Esophagus muscularis mucosa (tissue), 4 donors: ENCODE data around the gene TTC31. TPM values are rescaled to one million over a fixed set of nuclear protein-coding genes. Genes with fewer than 3 reads are reported as not detected.
A peak's percentile ranks its signal among the peaks of the same experiment; 100 is the strongest.

Experiments
- DNase-seq: peaks from one replicate; pipeline ENCODE4 v3.0.0-alpha.2; 2017; ENCODE audit errors: extremely low spot score
- H3K27ac ChIP-seq, 4 donors: fragments of 200-600 bp; sonication (generic); replicated peaks in 1 of 4; 1 replicate in 3 of 4; 2 replicates in 1 of 4; pipeline ENCODE4 v1.5.1; 2016 to 2019; ENCODE audit warnings: mild to moderate bottlenecking in 1 of 4
- H3K27me3 ChIP-seq, 4 donors: fragments of 200-600 bp; sonication (generic); one replicate each; pipeline versions ENCODE4 v1.5.1 to v1.6.0; 2016 to 2019
- H3K36me3 ChIP-seq, 4 donors: fragments of 200-600 bp; sonication (generic); one replicate each; pipeline ENCODE4 v1.5.1; 2016 to 2019
- H3K4me1 ChIP-seq, 4 donors: fragments of 200-600 bp; sonication (generic); one replicate each; pipeline ENCODE4 v1.5.1; 2016 to 2019
- H3K4me3 ChIP-seq, 4 donors: fragments of 200-600 bp; sonication (generic); 1 replicate in 2 of 4; 2 replicates in 2 of 4; pipeline ENCODE4 v1.5.1; 2016 to 2019; ENCODE audit warnings: mild to moderate bottlenecking in 4 of 4, moderate library complexity in 1 of 4
- H3K9me3 ChIP-seq, 4 donors: fragments of 200-600 bp; sonication (generic); 1 replicate in 3 of 4; 2 replicates in 1 of 4; pipeline ENCODE4 v1.5.1; 2016 to 2019
- CTCF ChIP-seq, 3 experiments: fragments of 200-600 bp in 2 of 3; fragments of 450-650 bp in 1 of 3; sonication (generic) in 2 of 3; IDR thresholded peaks; one replicate each; pipeline ENCODE4 v1.5.1; 2017 to 2019; ENCODE audit warnings: antibody characterized with exemption in 3 of 3, mild to moderate bottlenecking in 2 of 3, moderate library complexity in 1 of 3
- EP300 ChIP-seq: sonication (generic); formaldehyde crosslinking; IDR thresholded peaks from one replicate; pipeline ENCODE4 v1.6.1; 2017; ENCODE audit warnings: antibody characterized with exemption
- POLR2A ChIP-seq: fragments of 450-650 bp; IDR thresholded peaks from one replicate; pipeline ENCODE4 v1.6.1; 2017; ENCODE audit warnings: antibody characterized with exemption, moderate library complexity, mild to moderate bottlenecking, low read depth
- POLR2AphosphoS5 ChIP-seq, 2 donors: sonication (generic); formaldehyde crosslinking; IDR thresholded peaks; one replicate each; pipeline ENCODE4 v1.6.1; 2017; ENCODE audit warnings: antibody characterized with exemption in 2 of 2
- WGBS: methylation state at CpG from one replicate; pipeline ENCODE4 v1.1.5; 2018; 5-methylcytosine and 5-hydroxymethylcytosine counted together
- intact Hi-C: fragments of 100-400 bp; cut with DNase I; formaldehyde crosslinking; loops from one replicate; pipeline ENCODE4 v1.15.1; 2023
- total RNA-seq, 4 donors: library from RNA; depleted of rRNA; stranded (reverse); fragments of >200 nt; gene quantifications; one replicate each; pipeline versions ENCODE4 v1.1.0 to v1.2.1, GENCODE V29; 2016

Gene TTC31
- total RNA-seq, 4 donors from 2014 or later = 17.4 to 23.0 (median 20.6) TPM

- peak; percentile 98 for DNase-seq
- TF ChIP-seq EP300 (no peak), POLR2A (peak; percentile 62), CTCF (IDR thresholded peaks at IDR 0.05) (peak in 1 of 3 experiments; percentile 21), POLR2AphosphoS5 (IDR thresholded peaks at IDR 0.05) (peak; percentile 98)
- no peaks in the 10 kb centered on the region for H3K27me3 ChIP-seq
- H3K36me3 ChIP-seq = peaks cover 9 to 31% (median 27%) of the 10 kb centered on the region in 4 donors
- peak within 1 kb of the TSS; percentile 63 to 89 (median 73) for H3K4me3 ChIP-seq
- intact Hi-C loops = no loop called here
- peaks cover 20 to 28% (median 26%) of the 10 kb centered on the region in 4 donors for H3K4me1 ChIP-seq
- WGBS = under 1% methylated on average over 40 of the region's 66 CpGs
- peak within 1 kb of the TSS; percentile 80 to 90 (median 84) for H3K27ac ChIP-seq
- no peaks in the 10 kb centered on the region for H3K9me3 ChIP-seq
These were observed 10.6 kb upstream of the TTC31 start, which contains the start of gene MRPL53 for GRCh38 chr2:74472086-74472944. MRPL53 (minus strand) TSS chr2:74472680; CDS start chr2:74472660, 20 bp downstream.

GRCh38 chr2:74472945-74473258, 10.0 kb upstream of the TTC31 start:
- H3K4me3 ChIP-seq = peak overlapping the region; percentile 63 to 89 (median 73)
- no peaks in the 10 kb centered on the region for H3K27me3 ChIP-seq
- 12% methylated on average over 7 of the region's 7 CpGs for WGBS
- DNase-seq = no peak
- peak overlapping the region; percentile 80 to 90 (median 84) for H3K27ac ChIP-seq
- H3K36me3 ChIP-seq = peaks cover 9 to 36% (median 30%) of the 10 kb centered on the region in 4 donors
- intact Hi-C loops = no loop called here
- no peaks in the 10 kb centered on the region for H3K9me3 ChIP-seq
- peaks cover 20 to 28% (median 26%) of the 10 kb centered on the region in 4 donors for H3K4me1 ChIP-seq
- TF ChIP-seq POLR2A (no peak), CTCF (IDR thresholded peaks at IDR 0.05) (no peak), POLR2AphosphoS5 (IDR thresholded peaks at IDR 0.05) (no peak), EP300 (no peak)

- no peaks in the 10 kb centered on the region for H3K9me3 ChIP-seq
- peaks cover 15 to 49% (median 39%) of the 10 kb centered on the region in 4 donors for H3K36me3 ChIP-seq
- H3K4me1 ChIP-seq = peaks cover 20 to 29% (median 28%) of the 10 kb centered on the region in 4 donors
- intact Hi-C loops = no loop called here
- DNase-seq = no peak
- TF ChIP-seq CTCF (IDR thresholded peaks at IDR 0.05) = no peak
- no peak for TF ChIP-seq POLR2A
- TF ChIP-seq POLR2AphosphoS5 (IDR thresholded peaks at IDR 0.05) = no peak
- no peak overlapping the region for H3K27ac ChIP-seq
- WGBS = 89% methylated on average over 6 of the region's 6 CpGs
- no peak overlapping the region for H3K4me3 ChIP-seq
- H3K27me3 ChIP-seq = no peaks in the 10 kb centered on the region
These were observed 8.4 kb upstream of the TTC31 start for GRCh38 chr2:74474481-74474880.

- H3K4me1 ChIP-seq = peaks cover 20 to 33% (median 30%) of the 10 kb centered on the region in 4 donors
- 83% methylated on average over 5 of the region's 5 CpGs for WGBS
- H3K27me3 ChIP-seq = no peaks in the 10 kb centered on the region
- no peaks in the 10 kb centered on the region for H3K9me3 ChIP-seq
- H3K4me3 ChIP-seq = no peak overlapping the region
- intact Hi-C loops = no loop called here
- TF ChIP-seq EP300 = no peak
- no peak for TF ChIP-seq POLR2A
- no peak for TF ChIP-seq POLR2AphosphoS5 (IDR thresholded peaks at IDR 0.05)
- TF ChIP-seq CTCF (IDR thresholded peaks at IDR 0.05) = peak in 1 of 3 experiments; percentile 11
- peaks cover 18 to 54% (median 43%) of the 10 kb centered on the region in 4 donors for H3K36me3 ChIP-seq
- DNase-seq = no peak
- no peak overlapping the region for H3K27ac ChIP-seq
These were observed 8.0 kb upstream of the TTC31 start for GRCh38 chr2:74474899-74475298.
